ENCODE results near the gene RFESD.
"Not testable (repeated sequence)": the region's sequence is repeated elsewhere in the genome, so short reads cannot be mapped to it uniquely, and the experiment has no call there.

RFESD gene

GRCh38 chr5:95630394-95630917 lies 16.1 kb upstream of the RFESD start:
- no peak for DNase-seq

GRCh38 chr5:95631255-95631958 lies 15.2 kb upstream of the RFESD start:
- no peak for DNase-seq

- peak; percentile 83 for DNase-seq
Measured at GRCh38 chr5:95631991-95632675, 14.4 kb upstream of the RFESD start.

GRCh38 chr5:95632942-95633341 lies 13.6 kb upstream of the RFESD start:
- not testable (repeated sequence) for DNase-seq

GRCh38 chr5:95633671-95634070 lies 12.9 kb upstream of the RFESD start:
- no peak for DNase-seq

- no peak for DNase-seq
Measured at GRCh38 chr5:95634081-95634480, 12.5 kb upstream of the RFESD start.

- DNase-seq, result no peak
Measured at GRCh38 chr5:95638632-95639031, 7.9 kb upstream of the RFESD start.

GRCh38 chr5:95641741-95642220 lies 4.8 kb upstream of the RFESD start:
- DNase-seq, result no peak

GRCh38 chr5:95643152-95643551 lies 3.4 kb upstream of the RFESD start:
- DNase-seq, result no peak

GRCh38 chr5:95644351-95645042 lies 2.1 kb upstream of the RFESD start:
- DNase-seq, result peak; percentile 42

- DNase-seq, result not testable (repeated sequence)
Measured at GRCh38 chr5:95646226-95646568, 380 bp upstream of the RFESD start.

GRCh38 chr5:95647886-95648860 lies 1.6 kb downstream of the RFESD start:
- DNase-seq, result no peak

GRCh38 chr5:95649274-95649673 lies 2.7 kb downstream of the RFESD start:
- no peak for DNase-seq

GRCh38 chr5:95649842-95650620 lies 3.5 kb downstream of the RFESD start:
- DNase-seq, result no peak

- DNase-seq, result no peak
Measured at GRCh38 chr5:95652849-95653248, 6.3 kb downstream of the RFESD start.

- DNase-seq, result no peak
Measured at GRCh38 chr5:95654196-95654595, 7.6 kb downstream of the RFESD start.

GRCh38 chr5:95655575-95655974 lies 9.0 kb downstream of the RFESD start:
- DNase-seq, result no peak

GRCh38 chr5:95660060-95660459 lies 13.5 kb downstream of the RFESD start:
- DNase-seq, result no peak

GRCh38 chr5:95662946-95663345 lies 16.4 kb downstream of the RFESD start:
- no peak for DNase-seq

GRCh38 chr5:95664204-95664786 lies 17.7 kb downstream of the RFESD start:
- DNase-seq, result peak; percentile 14

- no peak for DNase-seq
Measured at GRCh38 chr5:95667061-95667618, 20.6 kb downstream of the RFESD start.
